Vagina (tissue), 2 donors: ENCODE data around the gene CNPY3. TPM values are rescaled to one million over a fixed set of nuclear protein-coding genes. Genes with fewer than 3 reads are reported as not detected.
A peak's percentile ranks its signal among the peaks of the same experiment; 100 is the strongest.

ENCODE experiments used
- DNase-seq, 2 donors: peaks; one replicate each; pipeline ENCODE4 v3.0.0-alpha.2; 2017; ENCODE audit errors: extremely low spot score in 2 of 2
- H3K27ac ChIP-seq: fragments of 200-600 bp; sonication (generic); one replicate; pipeline ENCODE4 v1.5.1; 2019
- H3K27me3 ChIP-seq: fragments of 200-600 bp; sonication (generic); one replicate; pipeline ENCODE4 v1.5.1; 2019
- H3K36me3 ChIP-seq, 2 donors: fragments of 200-600 bp; sonication (generic); one replicate each; pipeline ENCODE4 v1.5.1; 2017 to 2019
- H3K4me1 ChIP-seq: fragments of 200-600 bp; sonication (generic); one replicate; pipeline ENCODE4 v1.5.1; 2019
- H3K4me3 ChIP-seq, 2 donors: fragments of 200-600 bp; sonication (generic); 1 replicate in 1 of 2; 2 replicates in 1 of 2; pipeline ENCODE4 v1.5.1; 2016 to 2019
- H3K9me3 ChIP-seq: fragments of 200-600 bp; sonication (generic); one replicate; pipeline ENCODE4 v1.5.1; 2019
- CTCF ChIP-seq, 3 experiments: fragments of 450-650 bp in 2 of 3; fragments of 200-600 bp in 1 of 3; sonication (generic) in 1 of 3; IDR thresholded peaks; one replicate each; pipeline ENCODE4 v1.5.1; 2017 to 2019; ENCODE audit warnings: antibody characterized with exemption in 3 of 3, mild to moderate bottlenecking in 2 of 3, moderate library complexity in 2 of 3
- POLR2A ChIP-seq, 2 donors: fragments of 450-650 bp; IDR thresholded peaks; one replicate each; pipeline ENCODE4 v1.6.1; 2017; ENCODE audit warnings: antibody characterized with exemption in 2 of 2, mild to moderate bottlenecking in 2 of 2, moderate library complexity in 2 of 2
- POLR2AphosphoS5 ChIP-seq, 2 donors: sonication (generic); formaldehyde crosslinking; IDR thresholded peaks; one replicate each; pipeline ENCODE4 v1.9.0; 2017; ENCODE audit warnings: antibody characterized with exemption in 2 of 2, mild to moderate bottlenecking in 2 of 2, low read depth in 1 of 2; ENCODE audit not compliant: insufficient read depth in 1 of 2
- intact Hi-C: fragments of 100-400 bp; cut with DNase I; formaldehyde crosslinking; loops from one replicate; pipeline ENCODE4 v1.15.1; 2023
- total RNA-seq: library from RNA; depleted of rRNA; stranded (reverse); fragments of >200 nt; gene quantifications from one replicate; pipeline ENCODE4 v1.2.3, GENCODE V29; 2016

The CNPY3 gene
- total RNA-seq, 1 donor from 2014 or later, result 30.2 TPM

- DNase-seq, result no peak
Observed at GRCh38 chr6:42960243-42961019, 31.2 kb downstream of the CNPY3 start, which contains the start of gene GNMT. TSS of gene GNMT (plus strand) at chr6:42960754. CDS start at chr6:42960768, 14 bp downstream.

GRCh38 chr6:42961020-42961470 lies 31.8 kb downstream of the CNPY3 start:
- Histone ChIP-seq H3K9me3 (no peaks in the 10 kb centered on the region), H3K4me1 (peaks cover 14% of the 10 kb centered on the region), H3K27me3 (no peaks in the 10 kb centered on the region), H3K36me3 (peaks cover 0 to 12% of the 10 kb centered on the region in 2 donors), H3K27ac (no peak overlapping the region), H3K4me3 (peak overlapping the region; percentile 45 to 71)
- intact Hi-C loops, result no loop called here
- no peak for DNase-seq
- no peak for TF ChIP-seq POLR2AphosphoS5 (IDR thresholded peaks at IDR 0.05; ENCODE audit: insufficient read depth in 1 of 2, low read depth in 1 of 2)

More at GRCh38 chr6:42960243-42961019, 31.2 kb downstream of the CNPY3 start, which contains the start of gene GNMT:
- H3K4me3 ChIP-seq, result peak within 1 kb of the TSS; percentile 45 to 71
- H3K36me3 ChIP-seq, result peaks cover 0 to 12% of the 10 kb centered on the region in 2 donors
- H3K9me3 ChIP-seq, result no peaks in the 10 kb centered on the region
- no peaks in the 10 kb centered on the region for H3K27me3 ChIP-seq
- intact Hi-C loops, result no loop called here
- no peak for TF ChIP-seq POLR2A (IDR thresholded peaks at IDR 0.05)
- TF ChIP-seq POLR2AphosphoS5 (IDR thresholded peaks at IDR 0.05; ENCODE audit: insufficient read depth in 1 of 2, low read depth in 1 of 2), result peak in 1 of 2 donors; percentile 46
- no peak for TF ChIP-seq CTCF (IDR thresholded peaks at IDR 0.05)
- H3K4me1 ChIP-seq, result peaks cover 14% of the 10 kb centered on the region
- peak within 1 kb of the TSS; percentile 14 for H3K27ac ChIP-seq

- no peaks in the 10 kb centered on the region for H3K27me3 ChIP-seq
- peaks cover 0 to 15% of the 10 kb centered on the region in 2 donors for H3K36me3 ChIP-seq
- H3K4me1 ChIP-seq, result peaks cover 14% of the 10 kb centered on the region
- TF ChIP-seq POLR2A (IDR thresholded peaks at IDR 0.05), result no peak
- no peak for TF ChIP-seq CTCF (IDR thresholded peaks at IDR 0.05)
- no peak for TF ChIP-seq POLR2AphosphoS5 (IDR thresholded peaks at IDR 0.05; ENCODE audit: insufficient read depth in 1 of 2, low read depth in 1 of 2)
- no peak overlapping the region for H3K27ac ChIP-seq
- H3K9me3 ChIP-seq, result no peaks in the 10 kb centered on the region
- intact Hi-C loops, result no loop called here
- no peak for DNase-seq
- H3K4me3 ChIP-seq, result no peak overlapping the region
Observed at GRCh38 chr6:42962096-42962495, 32.8 kb downstream of the CNPY3 start.

GRCh38 chr6:42962502-42963178 lies 33.4 kb downstream of the CNPY3 start:
- Histone ChIP-seq H3K36me3 (peaks cover 0 to 20% of the 10 kb centered on the region in 2 donors), H3K27me3 (no peaks in the 10 kb centered on the region), H3K4me1 (peaks cover 14% of the 10 kb centered on the region), H3K4me3 (no peak overlapping the region), H3K27ac (no peak overlapping the region), H3K9me3 (no peaks in the 10 kb centered on the region)
- intact Hi-C loops, result no loop called here
- TF ChIP-seq POLR2AphosphoS5 (IDR thresholded peaks at IDR 0.05; ENCODE audit: insufficient read depth in 1 of 2, low read depth in 1 of 2) (no peak), CTCF (IDR thresholded peaks at IDR 0.05) (no peak), POLR2A (IDR thresholded peaks at IDR 0.05) (no peak)
- no peak for DNase-seq

GRCh38 chr6:42963179-42963854 lies 34.0 kb downstream of the CNPY3 start:
- Histone ChIP-seq H3K9me3 (no peaks in the 10 kb centered on the region), H3K27ac (no peak overlapping the region), H3K36me3 (peaks cover 0 to 27% of the 10 kb centered on the region in 2 donors), H3K4me3 (no peak overlapping the region), H3K4me1 (peaks cover 14% of the 10 kb centered on the region), H3K27me3 (no peaks in the 10 kb centered on the region)
- no peak for DNase-seq
- TF ChIP-seq POLR2A (IDR thresholded peaks at IDR 0.05) (no peak), CTCF (IDR thresholded peaks at IDR 0.05) (no peak), POLR2AphosphoS5 (IDR thresholded peaks at IDR 0.05; ENCODE audit: insufficient read depth in 1 of 2, low read depth in 1 of 2) (no peak)
- intact Hi-C loops, result no loop called here
